H9 (cell line): ENCODE results near the gene LINC01488. TPM values are rescaled to one million over a fixed set of nuclear protein-coding genes. Genes with fewer than 3 reads are reported as not detected.

Experiments
- DNase-seq: peaks from one replicate; pipeline ENCODE4 v3.0.0-alpha.2; 2017
- H2AFZ ChIP-seq: one replicate; pipeline ENCODE4 v1.6.1; 2013; ENCODE audit warnings: mild to moderate bottlenecking, low read length, control low read depth, moderate library complexity
- H2AK5ac ChIP-seq: 2 replicates; pipeline ENCODE4 v1.6.1; 2013; ENCODE audit warnings: low read length, control low read depth, mixed read lengths; ENCODE audit not compliant: insufficient read length
- H2BK120ac ChIP-seq: one replicate; pipeline ENCODE4 v1.6.1; 2013; ENCODE audit warnings: low read depth, mild to moderate bottlenecking, low read length, control low read depth, inconsistent platforms; ENCODE audit not compliant: poor library complexity, severe bottlenecking
- H2BK12ac ChIP-seq: 2 replicates; pipeline ENCODE4 v1.6.1; 2013; ENCODE audit warnings: low read length, control low read depth, mixed read lengths, low read depth; ENCODE audit not compliant: insufficient read length
- H2BK15ac ChIP-seq: 2 replicates; pipeline ENCODE4 v1.6.1; 2013; ENCODE audit warnings: low read depth, low read length, control low read depth
- H2BK20ac ChIP-seq: one replicate; pipeline ENCODE4 v1.6.1; 2013; ENCODE audit warnings: low read depth, mild to moderate bottlenecking, low read length, control low read depth, inconsistent platforms; ENCODE audit not compliant: poor library complexity, severe bottlenecking
- H2BK5ac ChIP-seq: 2 replicates; pipeline ENCODE4 v1.6.1; 2013; ENCODE audit warnings: low read length, control low read depth, mixed read lengths; ENCODE audit not compliant: insufficient read length
- H3K14ac ChIP-seq: 2 replicates; pipeline ENCODE4 v1.6.1; 2013; ENCODE audit warnings: low read length, control low read depth; ENCODE audit not compliant: insufficient read depth
- H3K18ac ChIP-seq: 2 replicates; pipeline ENCODE4 v1.6.1; 2013; ENCODE audit warnings: low read depth, mild to moderate bottlenecking, mixed read lengths, low read length, control low read depth; ENCODE audit not compliant: insufficient read length
- H3K23ac ChIP-seq: 2 replicates; pipeline ENCODE4 v1.6.1; 2013; ENCODE audit warnings: low read length, control low read depth, mixed read lengths, low read depth; ENCODE audit not compliant: insufficient read length
- H3K23me2 ChIP-seq: 2 replicates; pipeline ENCODE4 v1.6.1; 2013; ENCODE audit warnings: low read depth, mild to moderate bottlenecking, mixed read lengths, low read length, control low read depth; ENCODE audit not compliant: insufficient read length, poor library complexity, severe bottlenecking
- H3K27ac ChIP-seq: 2 replicates; pipeline ENCODE4 v1.5.1; 2013; ENCODE audit warnings: low read length, control low read depth, mixed read lengths, low read depth; ENCODE audit not compliant: insufficient read length
- H3K27me3 ChIP-seq: 2 replicates; pipeline ENCODE4 v1.6.1; 2013; ENCODE audit warnings: low read length, control low read depth, inconsistent platforms; ENCODE audit not compliant: insufficient read depth
- H3K4ac ChIP-seq: 2 replicates; pipeline ENCODE4 v1.6.1; 2013; ENCODE audit warnings: low read depth, mild to moderate bottlenecking, control low read depth, inconsistent platforms, low read length, moderate library complexity
- H3K4me1 ChIP-seq: 2 replicates; pipeline ENCODE4 v1.6.1; 2013; ENCODE audit warnings: low read length, control low read depth, inconsistent platforms; ENCODE audit not compliant: insufficient read depth
- H3K4me2 ChIP-seq: 2 replicates; pipeline ENCODE4 v1.6.1; 2013; ENCODE audit warnings: low read length, control low read depth, mixed read lengths; ENCODE audit not compliant: insufficient read length, insufficient read depth
- H3K56ac ChIP-seq: 2 replicates; pipeline ENCODE4 v1.6.1; 2013; ENCODE audit warnings: low read depth, mild to moderate bottlenecking, mixed read lengths, low read length, control low read depth; ENCODE audit not compliant: insufficient read length
- H3K79me1 ChIP-seq: 2 replicates; pipeline ENCODE4 v1.6.1; 2013; ENCODE audit warnings: low read depth, mild to moderate bottlenecking, moderate library complexity, low read length, control low read depth, inconsistent platforms; ENCODE audit not compliant: insufficient read depth, poor library complexity, severe bottlenecking
- H3K79me2 ChIP-seq: 2 replicates; pipeline ENCODE4 v1.6.1; 2013; ENCODE audit warnings: low read length, control low read depth, inconsistent platforms; ENCODE audit not compliant: insufficient read depth
- H3K9ac ChIP-seq: 2 replicates; pipeline ENCODE4 v1.6.1; 2013; ENCODE audit warnings: low read length, control low read depth, mixed read lengths; ENCODE audit not compliant: insufficient read length; ENCODE audit errors: extremely low read depth
- H3K9me3 ChIP-seq: one replicate; pipeline ENCODE4 v1.6.1; 2013; ENCODE audit warnings: low read depth, low read length, inconsistent platforms; ENCODE audit not compliant: control insufficient read depth
- H3T11ph ChIP-seq: one replicate; pipeline ENCODE4 v1.6.1; 2013; ENCODE audit warnings: mild to moderate bottlenecking, low read length, control low read depth, inconsistent platforms
- H4K20me1 ChIP-seq: one replicate; pipeline ENCODE4 v1.6.1; 2013; ENCODE audit not compliant: control insufficient read depth, insufficient read length, insufficient read depth
- H4K5ac ChIP-seq: 2 replicates; pipeline ENCODE4 v1.6.1; 2013; ENCODE audit warnings: low read depth, mild to moderate bottlenecking, mixed read lengths, low read length, control low read depth; ENCODE audit not compliant: insufficient read length
- H4K8ac ChIP-seq: replicated peaks from 2 replicates; pipeline ENCODE4 v1.6.1; 2013; ENCODE audit warnings: low read length, control low read depth, mixed read lengths, low read depth; ENCODE audit not compliant: insufficient read length
- H4K91ac ChIP-seq: 2 replicates; pipeline ENCODE4 v1.6.1; 2013; ENCODE audit warnings: low read depth, mild to moderate bottlenecking, moderate library complexity, mixed read lengths, low read length, control low read depth; ENCODE audit not compliant: insufficient read length
- H3K27ac Mint-ChIP-seq, 3 experiments: 2 replicates in 2 of 3; 3 replicates in 1 of 3; pipeline ENCODE4 v1.8.0; 2020 to 2021; ENCODE audit warnings: mixed read lengths in 3 of 3, mild to moderate bottlenecking in 1 of 3, moderate library complexity in 1 of 3
- H3K27me3 Mint-ChIP-seq: 2 replicates; pipeline ENCODE4 v1.8.0; 2021; ENCODE audit warnings: low read depth, mild to moderate bottlenecking, moderate library complexity, mixed read lengths
- H3K36me3 Mint-ChIP-seq, 3 experiments: 2 replicates in 2 of 3; 3 replicates in 1 of 3; pipeline ENCODE4 v1.8.0; 2020 to 2021; ENCODE audit warnings: low read depth in 3 of 3, mixed read lengths in 3 of 3; ENCODE audit not compliant: insufficient read depth in 1 of 3
- H3K4me1 Mint-ChIP-seq, 2 experiments: 2 replicates each; pipeline ENCODE4 v1.8.0; 2020; ENCODE audit warnings: mixed read lengths in 2 of 2
- H3K4me3 Mint-ChIP-seq, 2 experiments: 2 replicates in 1 of 2; 3 replicates in 1 of 2; pipeline ENCODE4 v1.8.0; 2020 to 2021; ENCODE audit warnings: mild to moderate bottlenecking in 2 of 2, mixed read lengths in 2 of 2, moderate library complexity in 1 of 2
- H3K9me3 Mint-ChIP-seq, 2 experiments: 2 replicates in 1 of 2; 3 replicates in 1 of 2; pipeline ENCODE4 v1.8.0; 2020; ENCODE audit warnings: mild to moderate bottlenecking in 2 of 2, mixed read lengths in 2 of 2, moderate library complexity in 1 of 2
- CTCF ChIP-seq: fragments of 200-600 bp; sonication (generic); conservative IDR thresholded peaks from 3 replicates; pipeline ENCODE4 v1.8.0; 2021; ENCODE audit warnings: antibody characterized with exemption, mild to moderate bottlenecking
- WGBS: extraction: QIAGEN DNeasy Blood & Tissue Kit; methylation state at CpG from one replicate; pipeline ENCODE4 v1.1.7; 2013; ENCODE audit warnings: missing lambda C conversion rate, low lambda C conversion rate, mixed read lengths; ENCODE audit not compliant: insufficient read length; ENCODE audit errors: extremely low coverage; 5-methylcytosine and 5-hydroxymethylcytosine counted together
- total RNA-seq: library from RNA; stranded (reverse); gene quantifications from 2 replicates; pipeline ENCODE4 v1.2.1, GENCODE V29; 2021

LINC01488 gene
- total RNA-seq, 1 experiment from 2014 or later: not detected

- Mint-ChIP-seq H3K4me1 (peaks cover 22 to 23% of the 10 kb centered on the region in 2 experiments), H3K36me3 (no peaks in the 10 kb centered on the region), H3K27ac (no peak overlapping the region), H3K4me3 (no peak overlapping the region), H3K9me3 (no peaks in the 10 kb centered on the region), H3K27me3 (peaks cover 5% of the 10 kb centered on the region)
- no peak overlapping the region for H3T11ph ChIP-seq
- no peaks in the 10 kb centered on the region; the same call in 1 of the 2 replicates for H3K4me1 ChIP-seq
- no peak overlapping the region for H2BK12ac ChIP-seq
- no peak overlapping the region for H3K23ac ChIP-seq
- no peaks in the 10 kb centered on the region for H3K27me3 ChIP-seq
- no peak overlapping the region for H3K4me2 ChIP-seq
- H3K14ac ChIP-seq: no peak overlapping the region
- H2BK5ac ChIP-seq: no peak overlapping the region
- H2BK15ac ChIP-seq: no peak overlapping the region
- H4K20me1 ChIP-seq: no peaks in the 10 kb centered on the region
- H3K79me2 ChIP-seq: no peaks in the 10 kb centered on the region
- H3K9ac ChIP-seq: no peak overlapping the region
- H4K91ac ChIP-seq: no peak overlapping the region
- no peaks in the 10 kb centered on the region for H3K23me2 ChIP-seq
- no peak overlapping the region for H2AFZ ChIP-seq
- H4K5ac ChIP-seq: no peak overlapping the region
- H3K18ac ChIP-seq: no peak overlapping the region
- H3K9me3 ChIP-seq: no peaks in the 10 kb centered on the region
- no peak overlapping the region for H3K4ac ChIP-seq
- DNase-seq: no peak
- WGBS: no CpG with 5 or more reads among the region's 17 CpGs
- no peak overlapping the region for H2BK20ac ChIP-seq
- H2AK5ac ChIP-seq: no peak overlapping the region
- H3K27ac ChIP-seq: no peak overlapping the region
- no peak for TF ChIP-seq CTCF
- no peak overlapping the region for H4K8ac ChIP-seq
- no peak overlapping the region for H2BK120ac ChIP-seq
- no peak overlapping the region for H3K56ac ChIP-seq
- no peaks in the 10 kb centered on the region for H3K79me1 ChIP-seq
These were observed 4.8 kb downstream of the LINC01488 start for GRCh38 chr11:69486056-69486772.
